Tibial nerve (tissue), 4 donors: Measurements from ENCODE around the gene CDNF. TPM values are rescaled to one million over a fixed set of nuclear protein-coding genes. Genes with fewer than 3 reads are reported as not detected.

Experiments used
- DNase-seq, 2 donors: peaks; one replicate each; pipeline ENCODE4 v3.0.0-alpha.2; 2019; ENCODE audit warnings: low spot score in 2 of 2
- H3K27ac ChIP-seq, 4 donors: fragments of 200-600 bp; sonication (generic) in 3 of 4; one replicate each; pipeline ENCODE4 v1.5.1; 2017 to 2019; ENCODE audit warnings: mild to moderate bottlenecking in 1 of 4
- H3K27me3 ChIP-seq, 2 donors: fragments of 200-600 bp; sonication (generic) in 1 of 2; one replicate each; pipeline versions ENCODE4 v1.5.1 to v1.6.0; 2017 to 2019
- H3K36me3 ChIP-seq, 3 donors: fragments of 200-600 bp; sonication (generic); one replicate each; pipeline ENCODE4 v1.5.1; 2018 to 2019
- H3K4me1 ChIP-seq, 4 donors: fragments of 200-600 bp; sonication (generic) in 3 of 4; one replicate each; pipeline ENCODE4 v1.5.1; 2017 to 2019
- H3K4me3 ChIP-seq, 4 donors: fragments of 200-600 bp; sonication (generic) in 3 of 4; one replicate each; pipeline ENCODE4 v1.5.1; 2017 to 2019; ENCODE audit warnings: mild to moderate bottlenecking in 1 of 4, moderate library complexity in 1 of 4
- H3K9me3 ChIP-seq, 4 donors: fragments of 200-600 bp; sonication (generic) in 3 of 4; one replicate each; pipeline ENCODE4 v1.5.1; 2017 to 2019
- EP300 ChIP-seq, 2 donors: sonication (generic); formaldehyde crosslinking; IDR thresholded peaks; one replicate each; pipeline ENCODE4 v1.6.1; 2017; ENCODE audit warnings: antibody characterized with exemption in 2 of 2, mild to moderate bottlenecking in 1 of 2
- POLR2A ChIP-seq, 2 donors: fragments of 450-650 bp; IDR thresholded peaks; one replicate each; pipeline ENCODE4 v1.6.1; 2017; ENCODE audit warnings: antibody characterized with exemption in 2 of 2, mild to moderate bottlenecking in 2 of 2, moderate library complexity in 2 of 2
- WGBS, 2 donors: methylation state at CpG; one replicate each; pipeline ENCODE4 v1.1.5; 2018; 5-methylcytosine and 5-hydroxymethylcytosine counted together
- total RNA-seq, 4 donors: library from RNA; depleted of rRNA; stranded (reverse); fragments of >200 nt; gene quantifications; one replicate each; pipeline ENCODE4 v1.1.0, GENCODE V29; 2016
- TF ChIP-seq, protein P1 (sequence below), 5 experiments: fragments of 200-600 bp in 3 of 5; fragments of 450-650 bp in 2 of 5; sonication (generic) in 3 of 5; IDR thresholded peaks; one replicate each; pipeline ENCODE4 v1.5.1; 2016 to 2019; ENCODE audit warnings: antibody characterized with exemption in 5 of 5, mild to moderate bottlenecking in 3 of 5, moderate library complexity in 2 of 5

The CDNF gene
- total RNA-seq, 4 donors from 2014 or later = 1.2 to 5.0 (median 4.6) TPM; not detected in 1

DNA sequence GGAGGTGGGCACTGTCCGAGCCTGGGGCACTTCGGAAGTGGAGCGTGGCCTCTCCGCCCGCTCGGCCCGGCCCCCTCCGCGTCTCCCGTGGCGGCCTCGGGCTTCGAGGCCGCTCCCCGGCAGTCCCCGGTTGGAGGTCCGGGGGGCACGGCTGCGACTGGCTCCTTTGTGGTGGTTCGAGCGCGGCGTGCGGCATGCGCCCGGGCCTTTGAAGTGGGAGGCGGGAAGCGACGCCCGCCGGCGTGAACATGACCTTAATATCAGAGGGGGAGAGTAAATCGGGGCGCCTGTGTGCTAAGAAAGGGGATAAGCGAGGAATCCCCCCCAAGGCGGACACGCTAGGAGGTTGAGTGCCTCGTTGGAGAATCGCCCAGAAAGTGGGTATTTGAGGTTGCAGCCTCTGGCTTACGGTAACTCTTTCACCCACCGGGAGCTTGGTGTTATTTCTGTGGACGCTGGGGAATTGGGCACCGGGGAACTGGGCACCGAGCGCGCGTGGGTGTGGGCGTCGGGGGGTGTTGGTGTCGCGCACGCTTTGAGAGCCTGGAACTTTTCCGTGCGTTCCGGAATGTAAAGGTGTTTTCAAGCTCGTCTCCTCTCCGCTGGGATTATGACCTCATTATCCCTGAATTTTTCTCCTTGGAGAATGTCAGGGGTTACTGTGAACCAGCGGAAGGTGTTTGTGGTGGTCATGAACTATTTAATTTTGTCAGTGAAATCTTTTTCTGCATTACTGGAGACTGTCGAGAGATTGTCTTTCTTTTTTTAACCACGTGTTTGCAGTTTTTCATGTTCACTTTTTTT is 41.5 kb upstream of the CDNF start:
- peaks cover 0 to 28% (median 5%) of the 10 kb centered on the region in 4 donors for H3K4me1 ChIP-seq
- peak overlapping the region; percentile 38 to 98 (median 94) for H3K27ac ChIP-seq
- TF ChIP-seq EP300 (IDR thresholded peaks at IDR 0.05) = no peak
- no peak for TF ChIP-seq POLR2A (IDR thresholded peaks at IDR 0.05)
- TF ChIP-seq, protein P1, sequence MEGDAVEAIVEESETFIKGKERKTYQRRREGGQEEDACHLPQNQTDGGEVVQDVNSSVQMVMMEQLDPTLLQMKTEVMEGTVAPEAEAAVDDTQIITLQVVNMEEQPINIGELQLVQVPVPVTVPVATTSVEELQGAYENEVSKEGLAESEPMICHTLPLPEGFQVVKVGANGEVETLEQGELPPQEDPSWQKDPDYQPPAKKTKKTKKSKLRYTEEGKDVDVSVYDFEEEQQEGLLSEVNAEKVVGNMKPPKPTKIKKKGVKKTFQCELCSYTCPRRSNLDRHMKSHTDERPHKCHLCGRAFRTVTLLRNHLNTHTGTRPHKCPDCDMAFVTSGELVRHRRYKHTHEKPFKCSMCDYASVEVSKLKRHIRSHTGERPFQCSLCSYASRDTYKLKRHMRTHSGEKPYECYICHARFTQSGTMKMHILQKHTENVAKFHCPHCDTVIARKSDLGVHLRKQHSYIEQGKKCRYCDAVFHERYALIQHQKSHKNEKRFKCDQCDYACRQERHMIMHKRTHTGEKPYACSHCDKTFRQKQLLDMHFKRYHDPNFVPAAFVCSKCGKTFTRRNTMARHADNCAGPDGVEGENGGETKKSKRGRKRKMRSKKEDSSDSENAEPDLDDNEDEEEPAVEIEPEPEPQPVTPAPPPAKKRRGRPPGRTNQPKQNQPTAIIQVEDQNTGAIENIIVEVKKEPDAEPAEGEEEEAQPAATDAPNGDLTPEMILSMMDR (IDR thresholded peaks at IDR 0.05) = no peak
- no peaks in the 10 kb centered on the region for H3K9me3 ChIP-seq
- DNase-seq = peak in 1 of 2 donors; percentile 12
- H3K36me3 ChIP-seq = no peaks in the 10 kb centered on the region
- WGBS, 2 donors = 0 to 1% methylated on average over 34 to 41 of the region's 60 CpGs
- peak overlapping the region; percentile 62 to 98 (median 83) for H3K4me3 ChIP-seq
- H3K27me3 ChIP-seq = no peaks in the 10 kb centered on the region

DNA sequence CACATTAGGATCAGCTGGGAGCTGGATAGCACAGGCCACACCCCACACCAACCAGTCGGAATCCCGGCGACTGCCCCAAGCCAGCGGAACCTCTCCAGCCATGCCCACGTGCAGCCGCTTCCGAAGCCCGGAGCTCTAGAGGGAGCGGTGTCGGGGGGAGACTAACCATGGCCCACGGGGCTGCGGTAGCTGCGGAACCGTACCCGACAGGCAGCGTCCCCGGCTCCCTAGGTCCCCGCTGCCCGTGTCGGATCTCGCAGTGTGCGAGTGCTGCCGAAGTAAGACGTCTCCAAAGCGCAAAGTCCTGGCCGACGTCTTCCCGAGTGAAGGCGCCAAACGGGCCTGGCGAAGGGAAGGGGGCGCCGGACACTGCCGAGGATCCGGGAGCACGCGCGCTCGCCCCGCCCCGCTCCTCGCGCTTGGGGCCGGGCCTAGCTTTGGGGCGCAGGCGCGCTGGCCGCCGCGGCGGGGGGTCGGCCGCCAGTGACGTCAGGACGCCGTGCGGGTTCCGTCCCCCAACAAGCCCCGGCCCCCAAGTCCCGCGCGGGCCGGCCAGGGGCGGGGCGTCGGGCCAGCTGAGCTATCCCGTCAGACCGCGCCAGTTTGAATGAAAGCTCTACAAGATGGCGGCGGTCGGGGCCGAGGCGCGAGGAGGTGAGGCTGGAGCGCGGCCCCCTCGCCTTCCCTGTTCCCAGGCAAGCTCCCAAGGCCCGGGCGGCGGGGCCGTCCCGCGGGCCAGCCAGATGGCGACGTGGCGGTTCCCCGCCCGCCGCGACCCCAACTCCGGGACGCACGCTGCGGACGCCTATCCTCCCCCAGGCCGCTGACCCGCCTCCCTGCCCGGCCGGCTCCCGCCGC is 40.7 kb upstream of the CDNF start, which contains the start of gene SUV39H2:
TSS of gene SUV39H2 (plus strand) at position 601 of the 858 bp plus-strand sequence. CDS start at position 624, 23 bp downstream.
- H3K4me3 ChIP-seq = peak within 1 kb of the TSS; percentile 62 to 98 (median 86)
- DNase-seq = peak; percentile 89 to 91
- peak within 1 kb of the TSS; percentile 93 to 98 (median 95) for H3K27ac ChIP-seq
- 0 to 1% methylated on average over 43 to 48 of the region's 102 CpGs for WGBS, 2 donors
- no peaks in the 10 kb centered on the region for H3K36me3 ChIP-seq
- TF ChIP-seq, protein P1 (IDR thresholded peaks at IDR 0.05) = peak in 3 of 5 experiments; percentile 9 to 53 (median 32)
- TF ChIP-seq EP300 (IDR thresholded peaks at IDR 0.05) = peak in 1 of 2 donors; percentile 95
- peak; percentile 38 to 84 for TF ChIP-seq POLR2A (IDR thresholded peaks at IDR 0.05)
- H3K4me1 ChIP-seq = peaks cover 0 to 28% (median 5%) of the 10 kb centered on the region in 4 donors
- no peaks in the 10 kb centered on the region for H3K27me3 ChIP-seq
- no peaks in the 10 kb centered on the region for H3K9me3 ChIP-seq

DNA sequence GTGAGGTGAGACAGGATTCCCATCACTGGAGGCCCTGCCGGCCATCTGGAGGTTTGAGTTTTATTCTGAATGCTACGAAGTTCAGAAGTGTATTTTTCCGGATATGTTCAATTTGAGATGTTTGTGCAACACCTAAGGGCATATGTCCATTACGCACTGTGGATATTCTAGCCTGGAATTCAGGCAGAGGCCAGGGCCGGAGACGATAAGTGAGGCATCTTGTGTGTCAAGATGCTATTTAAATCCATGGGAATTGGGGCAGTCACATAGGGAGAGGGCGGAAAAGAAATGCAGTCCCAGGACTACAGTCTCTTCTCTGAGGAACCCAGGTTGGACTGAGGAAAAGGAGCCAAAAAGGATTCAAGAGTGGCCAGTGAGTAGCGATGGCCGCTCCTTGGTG is 38.9 kb upstream of the CDNF start:
- DNase-seq = no peak
- TF ChIP-seq, protein P1 (IDR thresholded peaks at IDR 0.05) = no peak
- TF ChIP-seq EP300 (IDR thresholded peaks at IDR 0.05) (no peak), POLR2A (IDR thresholded peaks at IDR 0.05) (no peak)
- peaks cover 0 to 28% (median 5%) of the 10 kb centered on the region in 4 donors for H3K4me1 ChIP-seq
- H3K27ac ChIP-seq = peak overlapping the region in 1 of 4 donors; percentile 18
- WGBS, 2 donors = 81 to 85% methylated on average over 9 of the region's 9 CpGs
- peak overlapping the region in 1 of 4 donors; percentile 62 for H3K4me3 ChIP-seq
- H3K27me3 ChIP-seq = no peaks in the 10 kb centered on the region
- no peaks in the 10 kb centered on the region for H3K36me3 ChIP-seq
- no peaks in the 10 kb centered on the region for H3K9me3 ChIP-seq

DNA sequence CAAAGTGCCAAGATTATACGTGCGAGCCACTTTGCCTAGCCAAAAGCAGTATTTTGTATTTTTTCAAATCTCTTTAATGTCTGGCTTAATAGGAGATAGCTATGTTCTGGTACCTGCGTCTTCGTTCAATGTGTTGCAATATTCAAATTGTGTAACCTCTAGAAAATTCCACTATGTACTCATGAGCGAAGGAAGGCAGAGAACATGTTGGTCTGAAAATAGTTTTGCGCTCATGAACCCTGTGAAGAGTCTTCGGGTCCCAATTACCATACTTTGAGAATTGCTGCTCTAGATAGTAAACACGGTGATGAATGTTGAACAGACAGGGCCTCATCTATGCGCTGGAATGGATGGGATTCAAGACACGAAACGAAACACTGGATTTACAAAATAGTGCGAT is 38.1 kb upstream of the CDNF start:
- 94 to 95% methylated on average over 12 of the region's 12 CpGs for whole genome bisulfite sequencing, 2 donors
- Histone ChIP-seq H3K9me3 (no peaks in the 10 kb centered on the region), H3K4me1 (peaks cover 0 to 28% (median 5%) of the 10 kb centered on the region in 4 donors), H3K27me3 (no peaks in the 10 kb centered on the region), H3K4me3 (no peak overlapping the region), H3K36me3 (peaks cover 0 to 4% (median 0%) of the 10 kb centered on the region in 3 donors), H3K27ac (no peak overlapping the region)
- no peak for DNase-seq
- TF ChIP-seq, protein P1 (IDR thresholded peaks at IDR 0.05) = no peak
- TF ChIP-seq EP300 (IDR thresholded peaks at IDR 0.05) (no peak), POLR2A (IDR thresholded peaks at IDR 0.05) (no peak)
